Spleen (tissue), 7 donors: Measurements from ENCODE around the gene RAB6A.

ENCODE experiments used
- CTCF ChIP-seq, 11 experiments: fragments of 200-600 bp in 7 of 11; fragments of 450-650 bp in 4 of 11; sonication (generic) in 4 of 11; IDR thresholded peaks in 8 of 11; conservative IDR thresholded peaks in 3 of 11; 1 replicate in 7 of 11; 2 replicates in 4 of 11; pipeline versions ENCODE4 v1.4.0 to v1.8.0; 2016 to 2021; ENCODE audit warnings: antibody characterized with exemption in 11 of 11, inconsistent platforms in 4 of 11, mild to moderate bottlenecking in 1 of 11
- POLR2A ChIP-seq, 3 donors: fragments of 450-650 bp; IDR thresholded peaks; one replicate each; pipeline ENCODE4 v1.5.1; 2017; ENCODE audit warnings: antibody characterized with exemption in 3 of 3, mild to moderate bottlenecking in 1 of 3
- POLR2AphosphoS5 ChIP-seq, 3 donors: sonication (generic); formaldehyde crosslinking; IDR thresholded peaks; one replicate each; pipeline ENCODE4 v1.5.1; 2017; ENCODE audit warnings: antibody characterized with exemption in 3 of 3
- donor health status: DM: no; HTN: no; CAD: no; lungs with moderate emphysema.
- donor health status: DM: no; HTN: no; CAD: no.
- donor health status: DM: no; HTN: no; CAD: no.

GRCh38 chr11:73752903-73753302 is 8.0 kb downstream of the RAB6A start:
- no peak for TF ChIP-seq POLR2AphosphoS5 (IDR thresholded peaks at IDR 0.05)
- no peak for TF ChIP-seq CTCF (IDR thresholded peaks at IDR 0.05 in 8 of 11, conservative IDR thresholded peaks at IDR 0.05 in 3 of 11)
- TF ChIP-seq POLR2A (IDR thresholded peaks at IDR 0.05): no peak
